ENCODE results near the gene CYP2E1.
"Not testable (repeated sequence)": the region's sequence is repeated elsewhere in the genome, so short reads cannot be mapped to it uniquely, and the experiment has no call there.

Gene CYP2E1

GRCh38 chr10:133564816-133565215, 37.7 kb downstream of the CYP2E1 start:
- no peak overlapping the region for H3K4me3 ChIP-seq (ENCODE audit: low read depth, low read length)
- TF ChIP-seq CTCF (conservative IDR thresholded peaks at IDR 0.05; ENCODE audit: low read depth, low read length), result no peak
- no peak for DNase-seq (ENCODE audit: low read depth)

GRCh38 chr10:133565441-133566294, 38.5 kb downstream of the CYP2E1 start, which contains the start of gene SYCE1:
TSS of gene SYCE1 (minus strand) at chr10:133565583. CDS start at chr10:133565529, 54 bp downstream.
- no peak within 1 kb of the TSS for H3K4me3 ChIP-seq (ENCODE audit: low read depth, low read length)
- peak; percentile 1 for DNase-seq (ENCODE audit: low read depth)
- no peak for TF ChIP-seq CTCF (conservative IDR thresholded peaks at IDR 0.05; ENCODE audit: low read depth, low read length)

- no peak for TF ChIP-seq CTCF (conservative IDR thresholded peaks at IDR 0.05; ENCODE audit: low read depth, low read length)
- no peak for DNase-seq (ENCODE audit: low read depth)
Observed at GRCh38 chr10:133567119-133567518, 40.0 kb downstream of the CYP2E1 start.

GRCh38 chr10:133567609-133568286, 40.6 kb downstream of the CYP2E1 start:
- no peak for DNase-seq (ENCODE audit: low read depth)
- H3K4me3 ChIP-seq (ENCODE audit: low read depth, low read length), result no peak overlapping the region
- no peak for TF ChIP-seq CTCF (conservative IDR thresholded peaks at IDR 0.05; ENCODE audit: low read depth, low read length)

More at GRCh38 chr10:133567119-133567518, 40.0 kb downstream of the CYP2E1 start:
- H3K4me3 ChIP-seq (ENCODE audit: low read depth, low read length), result no peak overlapping the region

GRCh38 chr10:133568287-133568614, 41.1 kb downstream of the CYP2E1 start:
- TF ChIP-seq CTCF (conservative IDR thresholded peaks at IDR 0.05; ENCODE audit: low read depth, low read length), result no peak
- DNase-seq (ENCODE audit: low read depth), result no peak
- H3K4me3 ChIP-seq (ENCODE audit: low read depth, low read length), result no peak overlapping the region

- not testable (repeated sequence) for DNase-seq (ENCODE audit: low read depth); H3K4me3 ChIP-seq (ENCODE audit: low read depth, low read length)
Observed at GRCh38 chr10:133568831-133569527, 41.8 kb downstream of the CYP2E1 start.

- DNase-seq (ENCODE audit: low read depth); H3K4me3 ChIP-seq (ENCODE audit: low read depth, low read length): not testable (repeated sequence)
Observed at GRCh38 chr10:133569801-133570200, 42.6 kb downstream of the CYP2E1 start.

- H3K4me3 ChIP-seq (ENCODE audit: low read depth, low read length); DNase-seq (ENCODE audit: low read depth): not testable (repeated sequence)
Observed at GRCh38 chr10:133572055-133572454, 44.9 kb downstream of the CYP2E1 start.

GRCh38 chr10:133573460-133573859, 46.3 kb downstream of the CYP2E1 start:
- peak; percentile 1 for DNase-seq (ENCODE audit: low read depth)
- not testable (repeated sequence) for H3K4me3 ChIP-seq (ENCODE audit: low read depth, low read length)

- not testable (repeated sequence) for DNase-seq (ENCODE audit: low read depth); H3K4me3 ChIP-seq (ENCODE audit: low read depth, low read length)
Observed at GRCh38 chr10:133577037-133577436, 49.9 kb downstream of the CYP2E1 start.

Data from choroid plexus epithelial cell (primary cell).